Aorta (tissue), 5 donors: Measurements from ENCODE around the gene AUTS2. TPM values are rescaled to one million over a fixed set of nuclear protein-coding genes. Genes with fewer than 3 reads are reported as not detected.

Source experiments
- ATAC-seq: fragments of 200-7000 bp; cut with Tn5 transposase; one replicate; pipeline ENCODE4 v1.9.1; 2022; ENCODE audit warnings: moderate library complexity; ENCODE audit not compliant: low FRiP score
- DNase-seq, 2 donors: peaks; one replicate each; pipeline ENCODE4 v3.0.0-alpha.2; 2020
- H3K27ac ChIP-seq, 2 donors: one replicate each; pipeline ENCODE4 v1.5.1; 2013; ENCODE audit warnings: low read length in 2 of 2, mild to moderate bottlenecking in 2 of 2, moderate library complexity in 2 of 2, control low read depth in 1 of 2, inconsistent platforms in 1 of 2, low read depth in 1 of 2
- H3K27me3 ChIP-seq, 2 donors: one replicate each; pipeline ENCODE4 v1.6.1; 2013; ENCODE audit warnings: control low read depth in 1 of 2, low read length in 1 of 2, mild to moderate bottlenecking in 1 of 2, moderate library complexity in 1 of 2; ENCODE audit not compliant: insufficient read depth in 2 of 2, control insufficient read depth in 1 of 2
- H3K36me3 ChIP-seq, 2 donors: one replicate each; pipeline ENCODE4 v1.6.1; 2013; ENCODE audit warnings: control low read depth in 1 of 2, low read length in 1 of 2, mild to moderate bottlenecking in 1 of 2; ENCODE audit not compliant: insufficient read depth in 2 of 2, control insufficient read depth in 1 of 2
- H3K4me1 ChIP-seq, 2 donors: one replicate each; pipeline ENCODE4 v1.6.1; 2013; ENCODE audit warnings: low read length in 2 of 2, control low read depth in 1 of 2, mild to moderate bottlenecking in 1 of 2, moderate library complexity in 1 of 2; ENCODE audit not compliant: insufficient read depth in 2 of 2, control insufficient read depth in 1 of 2
- H3K4me3 ChIP-seq, 2 donors: one replicate each; pipeline ENCODE4 v1.5.1; 2013; ENCODE audit warnings: low read length in 2 of 2, control low read depth in 1 of 2, mild to moderate bottlenecking in 1 of 2
- H3K9me3 ChIP-seq: one replicate; pipeline ENCODE4 v1.6.1; 2013; ENCODE audit warnings: mild to moderate bottlenecking, low read length; ENCODE audit not compliant: control insufficient read depth
- WGBS, 2 donors: extraction: QIAGEN DNeasy Blood & Tissue Kit; methylation state at CpG; one replicate each; pipeline ENCODE4 v1.1.7; 2013; 5-methylcytosine and 5-hydroxymethylcytosine counted together
- intact Hi-C, 2 donors: fragments of 100-400 bp; cut with DNase I; formaldehyde crosslinking; loops; one replicate each; pipeline versions ENCODE4 v1.14.2 to v1.15.0; 2022
- polyA plus RNA-seq, 2 donors: library from polyadenylated mRNA; stranded (reverse); fragments of 200-250 nt; gene quantifications; one replicate each; pipeline ENCODE4 v1.2.3, GENCODE V29; 2013
- total RNA-seq, 2 donors: library from RNA; stranded (reverse); fragmentation: NEBNext Ultra II Directional; extraction: Animal tissue kit (Norgen Biotek cat#: 25700); gene quantifications; one replicate each; pipeline ENCODE4 v1.2.1, GENCODE V29; 2021
- donor health status: healthy with polysubstance abuse.
- donor health status: Bipolar disorder and iron deficiency.
- donor health status: DM: no; HTN: no; CAD: no.
- donor health status: DM: no; HTN: no; CAD: no.
- donor health status: DM: yes; HTN: yes; CAD: no.

Gene AUTS2
- total and polyA plus RNA-seq, 4 donors = 3.9 to 102 (median 57.0) TPM

- H3K9me3 ChIP-seq = no peaks in the 10 kb centered on the region
- intact Hi-C loops = no loop called here
- ATAC-seq (no peak), DNase-seq (no peak)
- peaks cover 0 to 9% of the 10 kb centered on the region in 2 donors for H3K4me1 ChIP-seq
- H3K27ac ChIP-seq = no peak overlapping the region
- WGBS, 2 donors = 69 to 72% methylated on average over 2 of the region's 2 CpGs
- no peak overlapping the region for H3K4me3 ChIP-seq
- H3K27me3 ChIP-seq = no peaks in the 10 kb centered on the region
- no peaks in the 10 kb centered on the region for H3K36me3 ChIP-seq
Observed at GRCh38 chr7:69957661-69958060, 359.4 kb downstream of the AUTS2 start.

GRCh38 chr7:69959789-69960499, 361.7 kb downstream of the AUTS2 start:
- intact Hi-C loops = no loop called here
- 91 to 92% methylated on average over 3 of the region's 3 CpGs for WGBS, 2 donors
- no peak for DNase-seq
- H3K27me3 ChIP-seq = no peaks in the 10 kb centered on the region
- no peak for ATAC-seq
- H3K4me3 ChIP-seq = no peak overlapping the region
- H3K4me1 ChIP-seq = peaks cover 0 to 12% of the 10 kb centered on the region in 2 donors
- H3K36me3 ChIP-seq = no peaks in the 10 kb centered on the region
- H3K9me3 ChIP-seq = no peaks in the 10 kb centered on the region
- no peak overlapping the region for H3K27ac ChIP-seq

GRCh38 chr7:69961436-69961835, 363.2 kb downstream of the AUTS2 start:
- DNase-seq (no peak), ATAC-seq (no peak)
- Histone ChIP-seq H3K4me1 (peaks cover 0 to 12% of the 10 kb centered on the region in 2 donors), H3K4me3 (no peak overlapping the region), H3K9me3 (no peaks in the 10 kb centered on the region), H3K27me3 (no peaks in the 10 kb centered on the region), H3K27ac (no peak overlapping the region), H3K36me3 (no peaks in the 10 kb centered on the region)
- intact Hi-C loops = no loop called here

GRCh38 chr7:69962186-69963065, 364.2 kb downstream of the AUTS2 start:
- DNase-seq (no peak), ATAC-seq (peak; percentile 20)
- Histone ChIP-seq H3K27me3 (no peaks in the 10 kb centered on the region), H3K9me3 (no peaks in the 10 kb centered on the region), H3K36me3 (no peaks in the 10 kb centered on the region), H3K27ac (no peak overlapping the region), H3K4me3 (no peak overlapping the region), H3K4me1 (peaks cover 0 to 12% of the 10 kb centered on the region in 2 donors)
- 6 to 11% methylated on average over 6 of the region's 6 CpGs for WGBS, 2 donors
- intact Hi-C loops = no loop called here

GRCh38 chr7:69963393-69963792, 365.1 kb downstream of the AUTS2 start:
- Histone ChIP-seq H3K27me3 (no peaks in the 10 kb centered on the region), H3K9me3 (no peaks in the 10 kb centered on the region), H3K36me3 (no peaks in the 10 kb centered on the region), H3K27ac (no peak overlapping the region), H3K4me3 (no peak overlapping the region), H3K4me1 (peaks cover 0 to 12% of the 10 kb centered on the region in 2 donors)
- 90% methylated on average over 2 of the region's 2 CpGs for WGBS, 2 donors
- DNase-seq (no peak), ATAC-seq (no peak)
- intact Hi-C loops = no loop called here

- H3K27me3 ChIP-seq = peaks cover 0 to 2% of the 10 kb centered on the region in 2 donors
- H3K4me1 ChIP-seq = peaks cover 0 to 10% of the 10 kb centered on the region in 2 donors
- H3K36me3 ChIP-seq = no peaks in the 10 kb centered on the region
- peak overlapping the region in 1 of 2 donors; percentile 12 for H3K4me3 ChIP-seq
- 40 to 44% methylated on average over 8 of the region's 8 CpGs for WGBS, 2 donors
- DNase-seq = no peak
- peak; percentile 33 for ATAC-seq
- no peak overlapping the region for H3K27ac ChIP-seq
- H3K9me3 ChIP-seq = no peaks in the 10 kb centered on the region
- intact Hi-C loops = no loop called here
Observed at GRCh38 chr7:69966766-69967591, 368.7 kb downstream of the AUTS2 start.

GRCh38 chr7:69967689-69968450, 369.6 kb downstream of the AUTS2 start:
- H3K9me3 ChIP-seq = no peaks in the 10 kb centered on the region
- intact Hi-C loops = no loop called here
- peaks cover 0 to 2% of the 10 kb centered on the region in 2 donors for H3K27me3 ChIP-seq
- peak overlapping the region; percentile 12 to 26 for H3K4me3 ChIP-seq
- H3K36me3 ChIP-seq = no peaks in the 10 kb centered on the region
- DNase-seq = no peak
- no peak for ATAC-seq
- peaks cover 0 to under 1% of the 10 kb centered on the region in 2 donors for H3K4me1 ChIP-seq
- 1 to 3% methylated on average over 3 of the region's 3 CpGs for WGBS, 2 donors
- no peak overlapping the region for H3K27ac ChIP-seq

- no peak for ATAC-seq
- no peak overlapping the region for H3K4me3 ChIP-seq
- 79 to 89% methylated on average over 4 of the region's 4 CpGs for WGBS, 2 donors
Observed at GRCh38 chr7:69968969-69969556, 370.8 kb downstream of the AUTS2 start.

More at GRCh38 chr7:69968969-69969556, 370.8 kb downstream of the AUTS2 start:
- Histone ChIP-seq H3K9me3 (no peaks in the 10 kb centered on the region), H3K36me3 (no peaks in the 10 kb centered on the region), H3K27ac (no peak overlapping the region), H3K27me3 (peaks cover 0 to 2% of the 10 kb centered on the region in 2 donors), H3K4me1 (no peaks in the 10 kb centered on the region)
- no peak for DNase-seq
- intact Hi-C loops = no loop called here
